ENCODE results near the gene GTPBP6. TPM values are rescaled to one million over a fixed set of nuclear protein-coding genes. Genes with fewer than 3 reads are reported as not detected.
"Not testable (repeated sequence)": the region's sequence is repeated elsewhere in the genome, so short reads cannot be mapped to it uniquely, and the experiment has no call there.

GTPBP6 gene
- total RNA-seq, 1 donor from 2014 or later = 68.2 TPM

- Histone ChIP-seq H3K27me3 (ENCODE audit: control insufficient read depth, insufficient read depth, low read length) (peaks cover 2% of the 10 kb centered on the region), H3K36me3 (ENCODE audit: control insufficient read depth, insufficient read depth, low read length) (no peaks in the 10 kb centered on the region), H3K4me3 (ENCODE audit: low read depth, low read length) (no peak overlapping the region)
- no peak for TF ChIP-seq CTCF (IDR thresholded peaks at IDR 0.05; ENCODE audit: insufficient read depth, low read length, severe bottlenecking)
- FAIRE-seq = no peak
- no peak for DNase-seq (ENCODE audit: low read depth)
Measured at GRCh38 chrX:327660-328126, 9.1 kb upstream of the GTPBP6 start.

- not testable (repeated sequence) for H3K4me3 ChIP-seq (ENCODE audit: low read depth, low read length); H3K27me3 ChIP-seq (ENCODE audit: control insufficient read depth, insufficient read depth, low read length); H3K36me3 ChIP-seq (ENCODE audit: control insufficient read depth, insufficient read depth, low read length); DNase-seq (ENCODE audit: low read depth); FAIRE-seq
Measured at GRCh38 chrX:324664-325063, 6.1 kb upstream of the GTPBP6 start.

GRCh38 chrX:323721-324628 lies 5.4 kb upstream of the GTPBP6 start:
- Histone ChIP-seq H3K4me3 (ENCODE audit: low read depth, low read length) (no peak overlapping the region), H3K36me3 (ENCODE audit: control insufficient read depth, insufficient read depth, low read length) (no peaks in the 10 kb centered on the region), H3K27me3 (ENCODE audit: control insufficient read depth, insufficient read depth, low read length) (no peaks in the 10 kb centered on the region)
- peak; percentile 100 for FAIRE-seq
- TF ChIP-seq CTCF (IDR thresholded peaks at IDR 0.05; ENCODE audit: insufficient read depth, low read length, severe bottlenecking) = peak; percentile 44
- peak; percentile 76 for DNase-seq (ENCODE audit: low read depth)

- H3K27me3 ChIP-seq (ENCODE audit: control insufficient read depth, insufficient read depth, low read length) = no peaks in the 10 kb centered on the region
- H3K36me3 ChIP-seq (ENCODE audit: control insufficient read depth, insufficient read depth, low read length) = peaks cover 5% of the 10 kb centered on the region
- FAIRE-seq (no peak), DNase-seq (ENCODE audit: low read depth) (no peak)
- peak overlapping the region; percentile 84 for H3K4me3 ChIP-seq (ENCODE audit: low read depth, low read length)
- no peak for TF ChIP-seq CTCF (IDR thresholded peaks at IDR 0.05; ENCODE audit: insufficient read depth, low read length, severe bottlenecking)
Measured at GRCh38 chrX:320126-320783, 1.7 kb upstream of the GTPBP6 start.

GRCh38 chrX:319579-320125 lies 1.1 kb upstream of the GTPBP6 start:
- FAIRE-seq (no peak), DNase-seq (ENCODE audit: low read depth) (no peak)
- H3K27me3 ChIP-seq (ENCODE audit: control insufficient read depth, insufficient read depth, low read length) = no peaks in the 10 kb centered on the region
- TF ChIP-seq CTCF (IDR thresholded peaks at IDR 0.05; ENCODE audit: insufficient read depth, low read length, severe bottlenecking) = no peak
- peaks cover 6% of the 10 kb centered on the region for H3K36me3 ChIP-seq (ENCODE audit: control insufficient read depth, insufficient read depth, low read length)
- H3K4me3 ChIP-seq (ENCODE audit: low read depth, low read length) = peak overlapping the region; percentile 84
